K562 (cell line): ENCODE measurements around the gene MTCH2. TPM values are rescaled to one million over a fixed set of nuclear protein-coding genes. Genes with fewer than 3 reads are reported as not detected.
A peak's percentile ranks its signal among the peaks of the same experiment; 100 is the strongest.

Experiments
- ATF7 ChIP-seq: fragments of 450-650 bp; IDR thresholded peaks from 2 replicates; pipeline ENCODE4 v1.7.1; 2014; ENCODE audit warnings: mild to moderate bottlenecking, moderate library complexity
- HNRNPLL ChIP-seq: fragments of 200-400 bp; formaldehyde crosslinking; IDR thresholded peaks from 2 replicates; pipeline ENCODE4 v1.6.1; 2017; ENCODE audit warnings: low read length, low read depth, mild to moderate bottlenecking; ENCODE audit not compliant: poor library complexity, severe bottlenecking
- MAZ ChIP-seq, 2 experiments: fragments of 450-650 bp in 1 of 2; sonication (generic) in 1 of 2; formaldehyde crosslinking; IDR thresholded peaks in 1 of 2; conservative IDR thresholded peaks in 1 of 2; 2 replicates each; pipeline versions ENCODE4 v1.4.0 to v1.5.0; 2020; ENCODE audit warnings: mild to moderate bottlenecking in 1 of 2, missing genetic modification reagents in 1 of 2
- NCOR1 ChIP-seq: fragments of 450-650 bp; IDR thresholded peaks from 2 replicates; pipeline ENCODE4 v1.6.1; 2016; ENCODE audit warnings: mild to moderate bottlenecking, moderate library complexity
- NEUROD1 ChIP-seq: fragments of 150-350 bp; IDR thresholded peaks from 2 replicates; pipeline ENCODE4 v1.6.1; 2014; ENCODE audit warnings: borderline replicate concordance, low read length, low read depth; ENCODE audit not compliant: partially characterized antibody
- RFX1 ChIP-seq: fragments of 450-650 bp; IDR thresholded peaks from 2 replicates; pipeline ENCODE4 v1.6.1; 2016; ENCODE audit warnings: mild to moderate bottlenecking, moderate library complexity
- SRSF9 ChIP-seq: fragments of 200-400 bp; formaldehyde crosslinking; IDR thresholded peaks from 2 replicates; pipeline ENCODE4 v1.6.1; 2017; ENCODE audit warnings: low read depth, low read length, borderline replicate concordance
- ZNF699 ChIP-seq: fragments of 250-450 bp; sonication (Bioruptor Pico); IDR thresholded peaks from 2 replicates; pipeline ENCODE4 v1.8.0; 2021; ENCODE audit warnings: mild to moderate bottlenecking, moderate library complexity; ENCODE audit not compliant: insufficient replicate concordance
- polyA plus RNA-seq, 8 experiments: library from polyadenylated mRNA; depleted of rRNA in 4 of 8; stranded (reverse) in 5 of 8; unstranded in 3 of 8; fragments of >200 nt; fragmentation: Nextera tagmentation in 2 of 8; fragmentation: Illumina TruSeq in 1 of 8; extraction: Ambion mirVana in 2 of 8; extraction: Trizol in 1 of 8; gene quantifications; 2 replicates each; pipeline versions ENCODE4 v1.2.1 to v1.2.3, GENCODE V29; 2011 to 2014; ENCODE audit warnings: inconsistent platforms in 1 of 8, missing spikeins in 1 of 8
- total RNA-seq, 7 experiments: library from RNA; depleted of rRNA in 6 of 7; stranded (reverse); fragments of >200 nt in 6 of 7; fragmentation: Illumina TruSeq in 2 of 7; extraction: Trizol in 2 of 7; gene quantifications; 2 replicates each; pipeline versions ENCODE4 v1.2.1 to v1.2.3, GENCODE V29; 2011 to 2021; ENCODE audit warnings: low replicate concordance in 1 of 7
- TF ChIP-seq, protein P1 (sequence below): fragments of 250-450 bp; sonication (Bioruptor Pico); IDR thresholded peaks from 2 replicates; pipeline ENCODE4 v1.5.0; 2021
- TF ChIP-seq, protein P2 (sequence below): fragments of 450-650 bp; IDR thresholded peaks from 2 replicates; pipeline ENCODE4 v1.6.1; 2016; ENCODE audit warnings: borderline replicate concordance
- TF ChIP-seq, protein P3 (sequence below): IDR thresholded peaks from 3 replicates; pipeline ENCODE4 v1.6.1; 2011; ENCODE audit warnings: borderline replicate concordance, mild to moderate bottlenecking; ENCODE audit not compliant: insufficient read length, insufficient read depth
- TF ChIP-seq, protein P4 (sequence below): sonication (generic); formaldehyde crosslinking; IDR thresholded peaks from 2 replicates; pipeline ENCODE4 v1.9.0; 2022; ENCODE audit warnings: mild to moderate bottlenecking, missing genetic modification reagents
- TF ChIP-seq, protein P5 (sequence below): IDR thresholded peaks from 2 replicates; pipeline ENCODE4 v1.6.1; 2011; ENCODE audit not compliant: insufficient read length; ENCODE audit errors: extremely low read depth
- TF ChIP-seq, protein P6 (sequence below): fragments of 200-800 bp; sonication (Bioruptor generic); IDR thresholded peaks from 2 replicates; pipeline ENCODE4 v1.6.1; 2017; ENCODE audit warnings: missing genetic modification characterization, missing compliant biosample characterization

MTCH2 gene
- total and polyA plus RNA-seq, 9 of the 15 experiments (the other 6 are each of a cell fraction or from before 2014, with no cell fraction given), result 95.4 to 620 (median 198) TPM

DNA sequence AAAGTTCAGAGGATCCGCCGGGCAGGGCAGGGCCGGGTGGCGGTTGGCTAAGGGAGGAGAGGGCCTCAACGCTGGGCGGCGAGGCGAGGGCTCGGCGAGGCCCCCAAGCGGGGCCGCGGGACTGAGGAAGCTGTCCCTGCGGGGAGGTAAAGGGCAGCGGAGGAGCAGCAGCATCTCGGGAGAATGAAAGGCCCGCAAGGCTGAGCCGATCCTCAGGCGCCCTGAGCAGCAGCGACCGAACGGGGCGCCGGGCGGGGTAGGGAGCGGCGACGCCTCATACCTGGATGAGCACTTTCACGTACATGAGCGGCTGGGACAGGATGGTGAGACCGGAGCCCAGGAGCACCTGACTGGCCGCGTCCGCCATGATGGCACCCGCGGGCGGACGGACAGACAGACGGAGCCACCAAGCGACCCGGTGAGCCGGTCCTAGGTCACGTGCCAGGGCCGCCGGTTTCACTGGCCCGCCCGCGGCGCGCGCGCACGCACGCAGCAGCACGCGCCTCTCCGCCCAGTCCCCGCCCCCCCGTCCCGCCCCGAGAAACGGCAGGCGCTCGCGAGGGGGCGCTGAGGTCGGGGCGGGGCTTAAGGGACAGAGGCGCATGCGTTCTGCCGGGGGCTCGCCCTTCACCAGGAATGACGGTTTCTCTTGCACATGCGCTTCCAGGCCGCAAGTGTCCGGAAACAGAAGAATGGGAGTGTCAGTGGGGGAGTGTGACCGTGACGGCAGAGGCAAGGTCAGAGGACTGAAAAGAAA is at the start of gene MTCH2 (continued):
- TF ChIP-seq, protein P1, sequence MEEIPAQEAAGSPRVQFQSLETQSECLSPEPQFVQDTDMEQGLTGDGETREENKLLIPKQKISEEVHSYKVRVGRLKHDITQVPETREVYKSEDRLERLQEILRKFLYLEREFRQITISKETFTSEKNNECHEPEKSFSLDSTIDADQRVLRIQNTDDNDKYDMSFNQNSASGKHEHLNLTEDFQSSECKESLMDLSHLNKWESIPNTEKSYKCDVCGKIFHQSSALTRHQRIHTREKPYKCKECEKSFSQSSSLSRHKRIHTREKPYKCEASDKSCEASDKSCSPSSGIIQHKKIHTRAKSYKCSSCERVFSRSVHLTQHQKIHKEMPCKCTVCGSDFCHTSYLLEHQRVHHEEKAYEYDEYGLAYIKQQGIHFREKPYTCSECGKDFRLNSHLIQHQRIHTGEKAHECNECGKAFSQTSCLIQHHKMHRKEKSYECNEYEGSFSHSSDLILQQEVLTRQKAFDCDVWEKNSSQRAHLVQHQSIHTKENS (CRISPR knock-in tag), result no peak
- TF ChIP-seq, protein P2, sequence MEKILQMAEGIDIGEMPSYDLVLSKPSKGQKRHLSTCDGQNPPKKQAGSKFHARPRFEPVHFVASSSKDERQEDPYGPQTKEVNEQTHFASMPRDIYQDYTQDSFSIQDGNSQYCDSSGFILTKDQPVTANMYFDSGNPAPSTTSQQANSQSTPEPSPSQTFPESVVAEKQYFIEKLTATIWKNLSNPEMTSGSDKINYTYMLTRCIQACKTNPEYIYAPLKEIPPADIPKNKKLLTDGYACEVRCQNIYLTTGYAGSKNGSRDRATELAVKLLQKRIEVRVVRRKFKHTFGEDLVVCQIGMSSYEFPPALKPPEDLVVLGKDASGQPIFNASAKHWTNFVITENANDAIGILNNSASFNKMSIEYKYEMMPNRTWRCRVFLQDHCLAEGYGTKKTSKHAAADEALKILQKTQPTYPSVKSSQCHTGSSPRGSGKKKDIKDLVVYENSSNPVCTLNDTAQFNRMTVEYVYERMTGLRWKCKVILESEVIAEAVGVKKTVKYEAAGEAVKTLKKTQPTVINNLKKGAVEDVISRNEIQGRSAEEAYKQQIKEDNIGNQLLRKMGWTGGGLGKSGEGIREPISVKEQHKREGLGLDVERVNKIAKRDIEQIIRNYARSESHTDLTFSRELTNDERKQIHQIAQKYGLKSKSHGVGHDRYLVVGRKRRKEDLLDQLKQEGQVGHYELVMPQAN, result peak; percentile 89
- TF ChIP-seq, protein P3, sequence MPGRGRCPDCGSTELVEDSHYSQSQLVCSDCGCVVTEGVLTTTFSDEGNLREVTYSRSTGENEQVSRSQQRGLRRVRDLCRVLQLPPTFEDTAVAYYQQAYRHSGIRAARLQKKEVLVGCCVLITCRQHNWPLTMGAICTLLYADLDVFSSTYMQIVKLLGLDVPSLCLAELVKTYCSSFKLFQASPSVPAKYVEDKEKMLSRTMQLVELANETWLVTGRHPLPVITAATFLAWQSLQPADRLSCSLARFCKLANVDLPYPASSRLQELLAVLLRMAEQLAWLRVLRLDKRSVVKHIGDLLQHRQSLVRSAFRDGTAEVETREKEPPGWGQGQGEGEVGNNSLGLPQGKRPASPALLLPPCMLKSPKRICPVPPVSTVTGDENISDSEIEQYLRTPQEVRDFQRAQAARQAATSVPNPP, result no peak
- TF ChIP-seq NCOR1 (peak; percentile 15; the same call in 1 of the 2 replicates), RFX1 (no peak), SRSF9 (no peak), HNRNPLL (peak; percentile 27), NEUROD1 (peak; percentile 37), ATF7 (peak; percentile 79), ZNF699 (CRISPR knock-in tag) (no peak), MAZ (CRISPR knock-in tag; conservative IDR thresholded peaks at IDR 0.05 in 1 of 2, IDR thresholded peaks at IDR 0.05 in 1 of 2) (peak in 1 of 2 experiments; percentile 91; a peak in 3 of 4 replicates)
- TF ChIP-seq, protein P4, sequence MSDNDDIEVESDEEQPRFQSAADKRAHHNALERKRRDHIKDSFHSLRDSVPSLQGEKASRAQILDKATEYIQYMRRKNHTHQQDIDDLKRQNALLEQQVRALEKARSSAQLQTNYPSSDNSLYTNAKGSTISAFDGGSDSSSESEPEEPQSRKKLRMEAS (CRISPR knock-in tag), result peak; percentile 96
- TF ChIP-seq, protein P5, sequence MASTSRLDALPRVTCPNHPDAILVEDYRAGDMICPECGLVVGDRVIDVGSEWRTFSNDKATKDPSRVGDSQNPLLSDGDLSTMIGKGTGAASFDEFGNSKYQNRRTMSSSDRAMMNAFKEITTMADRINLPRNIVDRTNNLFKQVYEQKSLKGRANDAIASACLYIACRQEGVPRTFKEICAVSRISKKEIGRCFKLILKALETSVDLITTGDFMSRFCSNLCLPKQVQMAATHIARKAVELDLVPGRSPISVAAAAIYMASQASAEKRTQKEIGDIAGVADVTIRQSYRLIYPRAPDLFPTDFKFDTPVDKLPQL, result no peak
- TF ChIP-seq, protein P6, sequence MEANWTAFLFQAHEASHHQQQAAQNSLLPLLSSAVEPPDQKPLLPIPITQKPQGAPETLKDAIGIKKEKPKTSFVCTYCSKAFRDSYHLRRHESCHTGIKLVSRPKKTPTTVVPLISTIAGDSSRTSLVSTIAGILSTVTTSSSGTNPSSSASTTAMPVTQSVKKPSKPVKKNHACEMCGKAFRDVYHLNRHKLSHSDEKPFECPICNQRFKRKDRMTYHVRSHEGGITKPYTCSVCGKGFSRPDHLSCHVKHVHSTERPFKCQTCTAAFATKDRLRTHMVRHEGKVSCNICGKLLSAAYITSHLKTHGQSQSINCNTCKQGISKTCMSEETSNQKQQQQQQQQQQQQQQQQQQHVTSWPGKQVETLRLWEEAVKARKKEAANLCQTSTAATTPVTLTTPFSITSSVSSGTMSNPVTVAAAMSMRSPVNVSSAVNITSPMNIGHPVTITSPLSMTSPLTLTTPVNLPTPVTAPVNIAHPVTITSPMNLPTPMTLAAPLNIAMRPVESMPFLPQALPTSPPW (CRISPR knock-in tag), result peak; percentile 96
